C1 segment of cervical spinal cord (tissue), 14 donors: ENCODE results near the gene VAX1.
A peak's percentile ranks its signal among the peaks of the same experiment; 100 is the strongest.
"Not testable (repeated sequence)": the region's sequence is repeated elsewhere in the genome, so short reads cannot be mapped to it uniquely, and the experiment has no call there.

ENCODE experiments used
- DNase-seq, 14 donors: peaks; one replicate each; lab custom pipeline; 2025; lab: John Stamatoyannopoulos, UW

The VAX1 gene

DNA sequence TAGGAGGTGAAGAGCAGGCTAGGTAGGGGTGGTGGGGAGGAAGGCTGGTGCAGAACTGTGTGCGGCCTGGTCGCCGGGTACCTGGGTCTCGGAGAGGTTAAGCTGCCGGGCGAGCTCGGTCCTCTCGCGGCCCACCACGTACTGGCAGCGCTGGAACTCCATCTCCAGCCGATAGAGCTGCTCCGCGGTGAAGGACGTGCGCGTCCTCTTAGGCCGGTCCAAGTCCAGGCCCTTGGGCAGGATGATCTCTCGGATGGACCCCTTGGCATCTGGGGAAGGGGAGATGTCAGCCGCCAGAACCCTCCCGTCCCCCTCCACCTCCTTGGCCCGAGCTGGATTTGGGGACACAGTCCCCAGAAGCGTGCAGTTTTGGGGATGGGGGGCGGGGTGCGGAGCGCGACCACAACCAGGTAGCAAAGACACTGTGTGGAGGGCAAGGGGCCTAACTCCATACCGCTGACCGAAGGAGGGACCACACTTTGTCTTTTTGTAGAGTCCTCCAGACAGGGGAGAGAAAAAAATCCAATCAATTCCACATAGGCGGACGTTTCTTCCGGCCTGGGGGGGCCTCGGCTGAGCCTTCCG lies 1.6 kb downstream of the VAX1 start:
- DNase-seq: no peak

DNA sequence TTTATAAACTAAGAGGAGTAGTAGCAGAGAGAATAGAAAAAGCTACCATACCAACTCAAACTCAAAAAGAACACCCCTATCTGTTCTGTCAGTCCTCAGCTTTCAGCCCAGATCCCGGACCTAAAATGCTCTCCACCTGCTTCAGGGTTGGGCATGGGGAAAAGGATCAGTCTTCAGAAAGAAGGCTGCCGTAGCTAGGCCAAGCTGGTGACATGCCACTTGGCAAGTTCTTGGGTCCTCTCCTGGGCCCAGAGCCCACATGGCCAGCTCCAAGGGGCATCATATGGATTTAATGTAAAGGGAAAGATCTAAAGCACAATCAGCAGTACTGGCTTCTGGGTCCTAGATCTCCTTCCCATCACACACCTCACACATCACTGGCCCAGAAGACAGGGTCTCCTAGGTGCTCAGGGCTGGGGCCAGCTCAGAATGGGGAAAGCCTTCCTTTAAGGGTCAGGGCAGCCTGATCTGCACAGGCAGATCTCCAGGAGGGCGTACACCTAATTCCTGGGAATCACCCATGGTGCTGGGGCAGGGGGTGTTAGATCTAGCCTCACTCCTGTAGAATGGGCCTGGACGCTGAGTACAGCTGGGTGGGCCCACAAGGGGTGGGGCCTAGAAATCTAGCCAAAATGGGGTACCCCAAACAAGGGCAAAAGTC lies 2.5 kb downstream of the VAX1 start:
- DNase-seq: no peak

- DNase-seq: no peak
Observed at GRCh38 chr10:117135026-117135372, 3.1 kb downstream of the VAX1 start.

- peak in 1 of 14 donors; percentile 12 for DNase-seq
Observed at GRCh38 chr10:117134306-117135025, 3.6 kb downstream of the VAX1 start.

DNA sequence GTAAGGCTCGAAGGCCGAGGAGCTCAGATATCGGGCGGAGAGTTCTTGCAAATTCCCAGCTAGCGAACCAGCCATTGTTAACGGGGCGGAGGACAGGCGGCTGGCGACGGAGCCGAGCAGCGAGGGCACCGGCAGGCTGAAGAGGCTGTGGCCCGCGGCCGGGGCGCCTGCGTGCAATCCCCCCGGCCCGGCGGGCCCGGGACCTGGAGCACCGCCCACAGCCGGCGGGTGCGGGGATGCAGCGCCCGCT lies 4.1 kb downstream of the VAX1 start:
- no peak for DNase-seq

GRCh38 chr10:117133273-117134055 lies 4.6 kb downstream of the VAX1 start:
- no peak for DNase-seq

DNA sequence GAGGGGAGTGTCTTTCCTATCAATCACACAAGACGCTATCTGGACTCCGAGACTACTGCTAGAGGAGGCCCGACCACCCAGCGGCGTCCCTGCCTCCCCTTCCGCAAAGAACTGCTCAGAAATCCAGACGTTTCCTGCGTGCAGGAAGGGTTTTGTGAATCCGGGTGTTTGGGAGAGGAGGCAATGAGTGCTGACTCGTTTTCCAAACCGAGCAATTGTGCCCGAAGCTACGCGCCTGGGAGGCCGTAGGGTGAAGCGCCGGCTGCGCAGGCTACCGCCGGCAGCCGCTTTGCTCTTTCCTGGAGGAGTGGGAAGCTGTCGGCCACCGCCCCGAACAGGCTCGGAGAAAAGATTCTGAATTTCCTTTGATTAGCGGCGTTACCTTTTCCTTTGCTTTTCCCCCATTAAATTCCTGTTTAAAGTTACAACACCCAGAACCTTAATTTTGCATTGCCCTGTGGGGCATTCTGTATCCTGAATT lies 5.3 kb downstream of the VAX1 start:
- DNase-seq: no peak

- DNase-seq: no peak
Observed at GRCh38 chr10:117131376-117132327, 6.4 kb downstream of the VAX1 start.

DNA sequence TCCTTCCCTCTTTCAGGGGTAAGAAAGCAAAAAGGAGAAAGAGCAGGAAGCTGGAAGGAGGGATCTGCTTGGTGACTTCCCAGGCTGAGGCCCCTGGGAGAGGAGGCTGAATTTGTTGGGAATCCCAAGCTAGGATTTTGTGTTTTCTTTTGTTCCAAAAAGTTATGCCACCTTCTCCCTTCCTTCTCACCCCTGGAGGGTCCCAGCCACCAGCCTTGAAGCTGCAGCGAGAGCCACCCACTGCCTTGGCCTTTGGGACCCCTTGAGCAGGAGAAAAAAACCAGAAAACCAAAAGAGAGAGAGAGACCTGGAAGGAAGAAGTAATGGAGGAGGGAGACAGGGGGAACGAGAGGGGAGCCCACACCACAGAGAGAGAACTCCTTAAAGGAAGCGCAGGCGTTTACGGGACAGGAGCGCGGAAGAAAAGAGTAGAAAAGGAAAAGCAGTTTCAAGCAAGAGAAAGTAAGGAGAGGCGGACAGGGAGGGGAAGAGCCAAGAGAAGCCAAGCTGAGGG lies 7.2 kb downstream of the VAX1 start:
- no peak for DNase-seq

- no peak for DNase-seq
Observed at GRCh38 chr10:117130346-117130745, 7.7 kb downstream of the VAX1 start.

GRCh38 chr10:117126645-117127044 lies 11.4 kb downstream of the VAX1 start:
- not testable (repeated sequence) for DNase-seq

DNA sequence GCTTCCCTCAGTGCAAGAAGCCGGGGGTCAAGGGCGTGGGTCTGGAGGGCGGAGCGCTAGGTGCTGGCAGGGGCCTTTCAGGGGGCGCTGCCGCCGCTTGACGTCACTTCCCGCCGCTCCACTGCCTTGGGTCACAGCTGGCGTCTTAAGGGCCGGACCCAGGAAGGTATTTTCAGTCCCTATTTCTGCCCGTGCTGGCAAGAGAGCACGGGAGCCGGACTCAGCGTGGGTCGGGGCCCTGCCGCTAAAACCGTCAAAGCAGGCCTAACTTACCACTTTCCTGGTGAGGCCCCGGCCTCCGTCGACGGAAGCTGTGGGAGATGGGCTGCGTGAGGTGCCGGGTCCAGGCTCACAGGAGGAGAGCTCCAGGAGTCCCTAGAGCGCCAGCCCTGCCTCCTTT lies 12.0 kb downstream of the VAX1 start:
- DNase-seq: no peak

DNA sequence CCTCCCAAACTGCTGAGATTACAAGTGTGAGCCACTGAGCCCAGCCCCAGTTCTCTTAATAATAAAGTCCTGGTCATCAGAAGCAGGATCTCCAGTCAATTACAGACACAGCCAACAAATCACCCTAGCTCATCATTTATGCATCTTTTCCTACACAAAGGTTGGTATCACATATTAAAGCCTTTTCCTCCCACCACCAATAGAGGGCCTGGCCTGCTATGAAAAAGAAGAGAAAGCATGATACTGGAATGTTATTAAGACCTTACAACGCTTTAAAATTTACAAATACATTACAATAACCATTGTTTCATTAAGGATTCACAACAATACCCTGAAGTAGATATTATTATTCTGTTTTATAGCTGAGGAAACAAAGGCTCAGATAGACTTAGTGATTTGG lies 25.9 kb downstream of the VAX1 start:
- DNase-seq: no peak

- DNase-seq: no peak
Observed at GRCh38 chr10:117107238-117107637, 30.8 kb downstream of the VAX1 start.

DNA sequence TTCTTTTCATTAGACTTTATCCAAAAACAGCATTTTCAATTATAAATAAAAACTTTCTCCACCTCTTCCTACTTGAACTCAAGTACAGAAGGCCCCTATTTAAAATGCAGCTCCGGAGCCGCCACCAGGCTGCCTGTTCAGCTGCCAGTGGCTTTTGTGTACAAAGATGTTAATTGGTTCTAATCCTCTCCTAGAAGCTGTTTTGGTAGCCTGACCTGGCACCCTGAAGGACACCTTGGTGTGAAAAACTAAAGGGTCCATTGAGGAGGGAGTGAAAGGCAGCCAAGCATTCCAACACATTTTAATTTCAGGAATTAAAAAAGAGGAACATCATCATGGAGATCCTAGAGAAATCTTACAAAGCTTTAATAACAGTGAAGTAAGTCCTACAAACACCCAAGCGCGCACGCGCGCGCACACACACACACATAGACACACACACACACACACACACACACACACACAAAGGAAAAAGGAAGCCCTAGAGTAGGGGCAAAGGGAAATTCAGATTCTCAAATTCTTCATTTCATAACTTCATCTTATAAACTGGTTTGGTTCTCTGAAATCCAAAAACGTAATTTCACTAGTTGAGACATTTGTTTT lies 41.4 kb downstream of the VAX1 start:
- peak in 1 of 14 donors; percentile 28 for DNase-seq

DNA sequence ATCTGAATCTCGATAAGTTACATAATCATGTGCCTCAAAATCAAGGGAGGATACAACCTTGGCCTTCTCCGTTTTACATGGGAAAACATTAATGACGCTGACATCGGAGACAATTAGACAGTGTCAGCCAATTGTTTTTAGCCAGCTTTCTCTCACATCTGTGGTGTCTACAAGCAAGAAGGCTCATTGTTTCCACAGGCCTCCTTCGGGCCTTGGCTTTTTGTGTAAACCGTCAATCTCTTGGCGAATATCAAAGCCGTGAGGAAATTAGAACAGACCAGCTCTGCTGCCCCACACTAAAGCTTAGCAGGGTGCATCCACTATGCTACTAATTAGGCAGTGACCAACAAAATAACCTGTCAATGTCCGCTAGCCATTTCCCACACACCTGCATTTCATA lies 43.2 kb downstream of the VAX1 start:
- peak in 7 of 14 donors; percentile 3 to 31 (median 16) for DNase-seq

DNA sequence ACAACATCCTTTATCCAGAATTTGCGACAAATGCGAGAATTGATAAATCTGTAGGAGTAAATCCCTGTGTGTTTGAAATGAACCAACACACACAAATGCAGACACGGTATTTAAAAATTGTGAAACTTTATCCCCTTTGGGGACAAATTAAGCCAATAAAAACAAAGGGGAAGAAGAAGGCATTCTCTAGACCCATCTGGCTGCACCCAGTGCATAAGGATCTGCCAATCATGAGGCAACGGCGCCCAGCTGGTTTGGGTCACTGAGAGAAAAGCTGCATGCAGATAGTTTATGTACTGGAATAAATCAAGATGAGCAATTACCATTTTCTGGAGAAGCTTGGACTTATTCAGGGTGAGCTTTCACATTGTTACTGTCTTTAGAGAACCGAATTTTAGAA lies 45.7 kb downstream of the VAX1 start:
- no peak for DNase-seq

DNA sequence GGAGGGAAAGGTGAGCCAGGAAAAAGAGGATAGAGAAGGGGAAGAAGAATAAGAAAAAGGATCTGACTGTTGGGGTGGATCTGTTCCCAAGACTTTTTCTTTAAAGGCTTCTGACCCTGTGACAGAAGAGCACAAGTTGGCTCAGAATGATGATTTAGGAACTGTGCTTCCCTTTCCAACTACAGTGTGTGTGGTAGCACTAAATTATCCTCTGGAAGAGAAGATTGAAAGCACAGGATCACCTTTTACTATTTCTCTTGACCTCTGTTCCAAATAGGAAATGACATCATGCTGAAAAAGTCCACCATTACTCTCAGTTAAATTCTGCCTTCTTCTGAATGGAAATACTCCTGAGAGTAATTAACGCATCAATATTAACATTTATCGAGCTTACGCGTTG lies 47.2 kb downstream of the VAX1 start:
- DNase-seq: no peak

- no peak for DNase-seq
Observed at GRCh38 chr10:117087521-117087920, 50.5 kb downstream of the VAX1 start.

- no peak for DNase-seq
Observed at GRCh38 chr10:117086546-117086945, 51.5 kb downstream of the VAX1 start.
